Measurements from ENCODE around the gene TANC2. TPM values are rescaled to one million over a fixed set of nuclear protein-coding genes. Genes with fewer than 3 reads are reported as not detected.

The TANC2 gene
- total and polyA plus RNA-seq, 9 of the 15 experiments (the other 6 are each of a cell fraction or from before 2014, with no cell fraction given) = 0.46 to 7.8 (median 4.5) TPM

- TF ChIP-seq GATAD2A (IDR thresholded peaks at IDR 0.05) = no peak
- TF ChIP-seq PCBP2 (IDR thresholded peaks at IDR 0.05; ENCODE audit: low read depth, low read length, poor library complexity, severe bottlenecking) = no peak
- no peak for TF ChIP-seq CBFB (CRISPR knock-in tag; IDR thresholded peaks at IDR 0.05)
- 0 out of 2 replicates have a peak, but pooled peaks have one; percentile 6 for TF ChIP-seq SMARCE1 (IDR thresholded peaks at IDR 0.05)
- TF ChIP-seq ZNF133 (CRISPR knock-in tag; IDR thresholded peaks at IDR 0.05) = no peak
- 0 out of 2 replicates have a peak, but pooled peaks have one; percentile 27 for TF ChIP-seq ADNP (tag; IDR thresholded peaks at IDR 0.05)
- TF ChIP-seq NR2F6 (CRISPR knock-in tag; IDR thresholded peaks at IDR 0.05) = no peak
- no peak for TF ChIP-seq POLR2AphosphoS2 (IDR thresholded peaks at IDR 0.05; ENCODE audit: low read length)
- TF ChIP-seq TEAD1 (CRISPR knock-in tag; IDR thresholded peaks at IDR 0.05) = no peak
- no peak for TF ChIP-seq ZNF384 (IDR thresholded peaks at IDR 0.05; ENCODE audit: low read depth, low read length)
- TF ChIP-seq XRCC5 (IDR thresholded peaks at IDR 0.05; ENCODE audit: low read depth, low read length) = no peak
- no peak for TF ChIP-seq ZNF146 (CRISPR knock-in tag; IDR thresholded peaks at IDR 0.05; ENCODE audit: unreplicated experiment)
- no peak for TF ChIP-seq ZNF316 (IDR thresholded peaks at IDR 0.05)
- TF ChIP-seq GTF2B (IDR thresholded peaks at IDR 0.05; ENCODE audit: extremely low read depth, insufficient read length) = no peak
- TF ChIP-seq DPF2 (IDR thresholded peaks at IDR 0.05) = 0 out of 2 replicates have a peak, but pooled peaks have one; percentile 50
- TF ChIP-seq ZNF780A (CRISPR knock-in tag; IDR thresholded peaks at IDR 0.05) = no peak
- no peak for TF ChIP-seq TFAM (CRISPR knock-in tag; conservative IDR thresholded peaks at IDR 0.05)
- peak; percentile 6 for TF ChIP-seq DACH1 (IDR thresholded peaks at IDR 0.05; ENCODE audit: partially characterized antibody)
- no peak for TF ChIP-seq HNRNPLL (IDR thresholded peaks at IDR 0.05; ENCODE audit: low read depth, low read length, poor library complexity, severe bottlenecking)
- no peak for TF ChIP-seq ZFPM2 (CRISPR knock-in tag; IDR thresholded peaks at IDR 0.05)
- no peak for TF ChIP-seq CREM (IDR thresholded peaks at IDR 0.05; ENCODE audit: low read depth)
- TF ChIP-seq CBX1 (IDR thresholded peaks at IDR 0.05; ENCODE audit: low read depth) = no peak
- no peak for TF ChIP-seq E2F5 (CRISPR knock-in tag; IDR thresholded peaks at IDR 0.05)
- no peak for TF ChIP-seq PCBP1 (IDR thresholded peaks at IDR 0.05; ENCODE audit: low read depth, low read length, poor library complexity, severe bottlenecking)
- TF ChIP-seq ZNF609 (CRISPR knock-in tag; IDR thresholded peaks at IDR 0.05; ENCODE audit: borderline replicate concordance) = no peak
- no peak for TF ChIP-seq FIP1L1 (IDR thresholded peaks at IDR 0.05; ENCODE audit: low read depth, low read length, poor library complexity, severe bottlenecking)
These were observed 29.4 kb downstream of the TANC2 start (continued) for GRCh38 chr17:62995377-62995885.
